K562 (cell line): Measurements from ENCODE around the gene CBFA2T3. TPM values are rescaled to one million over a fixed set of nuclear protein-coding genes. Genes with fewer than 3 reads are reported as not detected.

Experiments used
- ATAC-seq: fragments of 200-7000 bp; cut with Tn5 transposase; 3 replicates; pipeline ENCODE4 v1.9.1; 2020; ENCODE audit warnings: moderate library complexity
- BruUV-seq: library from RNA; stranded (reverse); fragments of 400-500 nt; replicated peaks from 2 replicates; lab custom pipeline; 2021; lab: Mats Ljungman, UMichigan
- CTCF ChIA-PET: fragments of 300-600 bp; formaldehyde crosslinking; extraction: SDS; loops from one replicate; lab custom pipeline; 2021; ENCODE audit warnings: low intra/inter-chr PET ratio; lab: Yijun Ruan, JAX
- POLR2A ChIA-PET: fragments of 300-600, 350-650 bp; sonication (Branson Sonifier 250); formaldehyde crosslinking; extraction: SDS; loops from one replicate; lab custom pipeline; 2021; ENCODE audit warnings: antibody characterized with exemption, inconsistent platforms; lab: Yijun Ruan, JAX
- DNase-seq, 4 experiments: peaks; one replicate each; pipeline versions ENCODE4 v3.0.0 to v3.0.0-alpha.2; 2011 to 2018; ENCODE audit warnings: low spot score in 3 of 4, mixed read lengths in 3 of 4; ENCODE audit errors: extremely low read depth in 1 of 4
- FAIRE-seq: peaks from 2 replicates; lab custom pipeline; 2011; peaks lifted over from hg19 to GRCh38; lab: Jason Lieb, UNC
- H2AFZ ChIP-seq: 2 replicates; pipeline ENCODE4 v1.6.0; 2011; ENCODE audit warnings: low read depth, low read length, control low read depth, inconsistent platforms
- H3K27ac ChIP-seq: fragments of 200-600 bp; 3 replicates; pipeline ENCODE4 v1.8.0; 2011; ENCODE audit warnings: low read depth, mild to moderate bottlenecking, control low read depth, inconsistent platforms, low read length, moderate library complexity, mixed read lengths; ENCODE audit errors: extremely low read depth
- H3K27me3 ChIP-seq, 2 experiments: fragments of 300-600 bp in 1 of 2; 2 replicates in 1 of 2; 3 replicates in 1 of 2; pipeline versions ENCODE4 v1.6.0 to v1.8.0; 2011; ENCODE audit warnings: inconsistent platforms in 2 of 2, low read length in 2 of 2, mild to moderate bottlenecking in 1 of 2, mixed read lengths in 1 of 2, moderate library complexity in 1 of 2; ENCODE audit not compliant: control insufficient read depth in 2 of 2, insufficient read depth in 2 of 2
- H3K36me3 ChIP-seq: fragments of 300-600 bp; 3 replicates; pipeline ENCODE4 v1.8.0; 2011; ENCODE audit warnings: mild to moderate bottlenecking, low read length, inconsistent platforms; ENCODE audit not compliant: control insufficient read depth, insufficient read depth
- H3K4me1 ChIP-seq, 2 experiments: fragments of 200-600 bp in 1 of 2; replicated peaks in 1 of 2; 2 replicates in 1 of 2; 3 replicates in 1 of 2; pipeline versions ENCODE4 v1.5.1 to v1.8.0; 2011; ENCODE audit warnings: inconsistent platforms in 2 of 2, low read length in 2 of 2, mild to moderate bottlenecking in 1 of 2, mixed read lengths in 1 of 2, moderate library complexity in 1 of 2; ENCODE audit not compliant: control insufficient read depth in 2 of 2, insufficient read depth in 2 of 2
- H3K4me2 ChIP-seq: 2 replicates; pipeline ENCODE4 v1.6.1; 2011; ENCODE audit warnings: low read length, control low read depth, inconsistent platforms, mixed read lengths; ENCODE audit not compliant: insufficient read depth
- H3K4me3 ChIP-seq: fragments of 200-600 bp; sonication (generic), shearing (Covaris generic); 2 replicates; pipeline ENCODE4 v1.5.1; 2016; ENCODE audit warnings: control low read depth, inconsistent platforms
- H3K79me2 ChIP-seq: fragments of 200-600 bp; 3 replicates; pipeline ENCODE4 v1.8.0; 2011; ENCODE audit warnings: low read length, inconsistent platforms; ENCODE audit not compliant: control insufficient read depth, insufficient read depth
- H3K9ac ChIP-seq, 2 experiments: 2 replicates each; pipeline versions ENCODE4 v1.6.0 to v1.6.1; 2011; ENCODE audit warnings: low read depth in 2 of 2, low read length in 2 of 2, control low read depth in 1 of 2, inconsistent platforms in 1 of 2, mild to moderate bottlenecking in 1 of 2, mixed read lengths in 1 of 2; ENCODE audit not compliant: insufficient read depth in 1 of 2
- H3K9me1 ChIP-seq: one replicate; pipeline ENCODE4 v1.6.0; 2011; ENCODE audit warnings: inconsistent platforms, mild to moderate bottlenecking, low read length, moderate library complexity; ENCODE audit not compliant: control insufficient read depth, insufficient read depth
- H3K9me3 ChIP-seq: replicated peaks from 2 replicates; pipeline ENCODE4 v1.5.1; 2011; ENCODE audit warnings: low read depth, low read length, inconsistent platforms; ENCODE audit not compliant: control insufficient read depth, insufficient read depth
- H4K20me1 ChIP-seq: replicated peaks from 2 replicates; pipeline ENCODE4 v1.6.1; 2011; ENCODE audit warnings: low read length, inconsistent platforms, mixed read lengths; ENCODE audit not compliant: control insufficient read depth, insufficient read depth
- AFF1 ChIP-seq, 2 experiments: fragments of 450-650 bp; IDR thresholded peaks; 2 replicates each; pipeline ENCODE4 v1.6.1; 2018; ENCODE audit warnings: mild to moderate bottlenecking in 2 of 2, low read depth in 1 of 2; ENCODE audit not compliant: partially characterized antibody in 2 of 2
- BDP1 ChIP-seq: IDR thresholded peaks from 3 replicates; pipeline ENCODE4 v1.6.1; 2011; ENCODE audit not compliant: insufficient read length, insufficient read depth
- CCNT2 ChIP-seq: IDR thresholded peaks from 2 replicates; pipeline ENCODE4 v1.6.1; 2011; ENCODE audit warnings: borderline replicate concordance, low read depth, mild to moderate bottlenecking, moderate library complexity, mixed read lengths, low read length; ENCODE audit not compliant: insufficient read length; ENCODE audit errors: extremely low read depth
- FOXA1 ChIP-seq: fragments of 450-650 bp; IDR thresholded peaks from 2 replicates; pipeline ENCODE4 v1.6.1; 2016; ENCODE audit warnings: mild to moderate bottlenecking, borderline replicate concordance
- HDAC8 ChIP-seq: fragments of 450-650 bp; IDR thresholded peaks from 2 replicates; pipeline ENCODE4 v1.6.1; 2016; ENCODE audit warnings: mild to moderate bottlenecking, missing genetic modification characterization, moderate library complexity, missing compliant biosample characterization
- HMG20A ChIP-seq: fragments of 450-650 bp; formaldehyde crosslinking; conservative IDR thresholded peaks from 2 replicates; pipeline ENCODE4 v1.4.0; 2020; ENCODE audit warnings: mild to moderate bottlenecking, mixed read lengths
- KLF13 ChIP-seq: fragments of 450-650 bp; IDR thresholded peaks from 2 replicates; pipeline ENCODE4 v1.6.1; 2016; ENCODE audit warnings: missing genetic modification characterization, low read depth, mild to moderate bottlenecking, missing compliant biosample characterization, moderate library complexity, borderline replicate concordance
- MBD2 ChIP-seq: sonication (generic); IDR thresholded peaks from 2 replicates; pipeline ENCODE4 v1.6.1; 2016; ENCODE audit warnings: low read depth, borderline replicate concordance
- POLR2H ChIP-seq: IDR thresholded peaks from 2 replicates; pipeline ENCODE4 v1.6.1; 2016; ENCODE audit warnings: missing genetic modification characterization, low read depth, mild to moderate bottlenecking, control low read depth, missing compliant biosample characterization, moderate library complexity
- SREBF2 ChIP-seq: sonication (generic); formaldehyde crosslinking; IDR thresholded peaks from 2 replicates; pipeline ENCODE4 v1.4.0; 2020; ENCODE audit warnings: mild to moderate bottlenecking, missing genetic modification reagents
- TEAD1 ChIP-seq, 2 experiments: fragments of 450-650 bp in 1 of 2; sonication (generic) in 1 of 2; formaldehyde crosslinking; IDR thresholded peaks; 2 replicates each; pipeline versions ENCODE4 v1.4.0 to v1.8.0; 2020 to 2022; ENCODE audit warnings: mild to moderate bottlenecking in 2 of 2, missing genetic modification reagents in 1 of 2
- ZFP1 ChIP-seq: fragments of 450-650 bp; formaldehyde crosslinking; IDR thresholded peaks from 2 replicates; pipeline ENCODE4 v1.4.0; 2020; ENCODE audit warnings: mild to moderate bottlenecking, mixed read lengths
- ZFPM2 ChIP-seq: fragments of 250-450 bp; sonication (Bioruptor Pico); IDR thresholded peaks from 2 replicates; pipeline ENCODE4 v1.5.1; 2022; ENCODE audit warnings: mild to moderate bottlenecking
- ZKSCAN1 ChIP-seq: fragments of 150-350 bp; IDR thresholded peaks from 2 replicates; pipeline ENCODE4 v1.6.1; 2016; ENCODE audit warnings: low read depth, low read length
- ZNF212 ChIP-seq: fragments of 450-650 bp; formaldehyde crosslinking; IDR thresholded peaks from 2 replicates; pipeline ENCODE4 v1.4.0; 2020; ENCODE audit warnings: mild to moderate bottlenecking
- ZNF583 ChIP-seq: fragments of 250-450 bp; sonication (Bioruptor Pico); IDR thresholded peaks from 2 replicates; pipeline ENCODE4 v1.4.0; 2020
- ZNF644 ChIP-seq: fragments of 200-800 bp; sonication (Bioruptor generic); IDR thresholded peaks from 2 replicates; pipeline ENCODE4 v1.6.1; 2016; ENCODE audit warnings: low read depth, missing genetic modification characterization, missing compliant biosample characterization
- WGBS: fragments of 100-300 bp; shearing (Covaris generic); methylation state at CpG from one replicate; pipeline ENCODE4 v1.1.6; 2016; ENCODE audit warnings: low coverage, mixed read lengths; ENCODE audit not compliant: insufficient coverage; ENCODE audit errors: missing lambda C conversion rate; 5-methylcytosine and 5-hydroxymethylcytosine counted together
- in situ Hi-C: fragments of 300-500 bp; cut with MboI; formaldehyde crosslinking; loops from 4 replicates; pipeline ENCODE4 v1.15.0; 2018; ENCODE audit warnings: inconsistent platforms, mixed read lengths
- intact Hi-C: fragments of 100-400 bp; cut with micrococcal nuclease; formaldehyde crosslinking; loops from 2 replicates; pipeline ENCODE4 v1.14.2; 2022
- polyA plus RNA-seq, 8 experiments: library from polyadenylated mRNA; depleted of rRNA in 4 of 8; stranded (reverse) in 5 of 8; unstranded in 3 of 8; fragments of >200 nt; fragmentation: Nextera tagmentation in 2 of 8; fragmentation: Illumina TruSeq in 1 of 8; extraction: Ambion mirVana in 2 of 8; extraction: Trizol in 1 of 8; gene quantifications; 2 replicates each; pipeline versions ENCODE4 v1.2.1 to v1.2.3, GENCODE V29; 2011 to 2014; ENCODE audit warnings: inconsistent platforms in 1 of 8, missing spikeins in 1 of 8
- total RNA-seq, 7 experiments: library from RNA; depleted of rRNA in 6 of 7; stranded (reverse); fragments of >200 nt in 6 of 7; fragmentation: Illumina TruSeq in 2 of 7; extraction: Trizol in 2 of 7; gene quantifications; 2 replicates each; pipeline versions ENCODE4 v1.2.1 to v1.2.3, GENCODE V29; 2011 to 2021; ENCODE audit warnings: low replicate concordance in 1 of 7

The CBFA2T3 gene
- total and polyA plus RNA-seq, 9 of the 15 experiments (the other 6 are each of a cell fraction or from before 2014, with no cell fraction given) = 2.3 to 145 (median 6.7) TPM

DNA sequence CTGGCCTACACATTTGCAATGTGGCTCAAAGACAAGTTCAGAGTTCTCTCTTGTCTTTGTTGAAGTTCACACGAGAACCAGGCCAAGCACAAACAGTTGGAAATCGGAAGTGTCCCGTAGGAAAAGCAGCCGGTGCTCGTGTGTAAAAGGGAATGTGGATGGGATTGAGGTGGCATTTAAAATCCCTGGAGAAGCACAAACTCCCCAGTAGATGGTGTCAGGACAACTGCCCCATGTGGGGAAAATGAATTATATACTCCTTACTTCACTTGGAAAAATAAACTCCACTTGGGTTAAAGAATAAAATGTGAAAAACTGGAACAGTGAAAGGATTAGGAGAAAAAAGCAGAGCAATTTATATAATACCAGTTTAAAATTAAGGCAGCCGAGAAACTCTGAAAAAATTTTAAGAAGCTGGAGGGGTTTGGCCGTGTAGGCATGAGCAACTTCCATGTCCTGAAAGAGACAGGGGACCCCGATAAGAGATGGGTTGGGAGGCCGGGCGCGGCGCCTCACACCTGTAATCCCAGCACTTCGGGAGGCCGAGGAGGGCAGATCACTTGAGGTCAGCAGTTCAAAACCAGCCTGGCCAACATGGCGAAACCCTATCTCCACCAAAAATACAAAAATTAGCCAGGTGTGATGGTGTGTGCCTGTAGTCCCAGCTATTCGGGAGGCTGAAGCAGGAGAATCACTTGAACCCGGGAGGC, 28.1 kb downstream of the CBFA2T3 start:
- 93% methylated on average over 16 of the region's 17 CpGs for WGBS
- no peak overlapping the region for H3K27ac ChIP-seq
- TF ChIP-seq ZNF583 (CRISPR knock-in tag) = no peak
- TF ChIP-seq CCNT2 = no peak
- TF ChIP-seq TEAD1 (CRISPR knock-in tag; IDR thresholded peaks at IDR 0.05) = no peak
- TF ChIP-seq ZNF644 (tag) = no peak
- TF ChIP-seq SREBF2 (CRISPR knock-in tag) = no peak
- no peak for TF ChIP-seq ZNF212
- TF ChIP-seq ZFP1 (CRISPR knock-in tag) = no peak
- no peak for TF ChIP-seq HDAC8
- no peak for TF ChIP-seq MBD2
- TF ChIP-seq FOXA1 = no peak
- no peak for TF ChIP-seq POLR2H (tag)
- no peak for TF ChIP-seq HMG20A (CRISPR knock-in tag)
- TF ChIP-seq ZFPM2 (CRISPR knock-in tag) = no peak
- no peak for TF ChIP-seq ZKSCAN1
- no peak for TF ChIP-seq KLF13
- TF ChIP-seq BDP1 = no peak
- no peak for TF ChIP-seq AFF1 (IDR thresholded peaks at IDR 0.05; ENCODE audit: low read depth in 1 of 2, partially characterized antibody in 2 of 2)
- POLR2A ChIA-PET = no interaction called here
- intact Hi-C loops (no loop called here), in situ Hi-C loops (no loop called here)
- no peak for DNase-seq
- no TSS peak for BruUV-seq
- FAIRE-seq = peak; percentile 42
- no peak overlapping the region for H3K9ac ChIP-seq
- no peak for ATAC-seq
- peaks cover 88% of the 10 kb centered on the region for H3K79me2 ChIP-seq
- peaks cover 81% of the 10 kb centered on the region; the same call in 2 of the 3 replicates for H3K36me3 ChIP-seq
- peaks cover 0 to 41% of the 10 kb centered on the region in 2 experiments; a peak in 2 of 5 replicates for H3K4me1 ChIP-seq
- CTCF ChIA-PET = no interaction called here
- H3K4me2 ChIP-seq = no peak overlapping the region
- H3K9me1 ChIP-seq = no peaks in the 10 kb centered on the region
- no peak overlapping the region for H3K4me3 ChIP-seq
- no peak overlapping the region for H2AFZ ChIP-seq
- H3K27me3 ChIP-seq = no peaks in the 10 kb centered on the region
- peaks cover 4% of the 10 kb centered on the region for H4K20me1 ChIP-seq
- no peaks in the 10 kb centered on the region; the same call in 1 of the 2 replicates for H3K9me3 ChIP-seq
